HCT116 (cell line): Measurements from ENCODE around the gene CASP1. TPM values are rescaled to one million over a fixed set of nuclear protein-coding genes. Genes with fewer than 3 reads are reported as not detected.

ENCODE experiments used
- ATAC-seq: fragments of 200-7000 bp; cut with Tn5 transposase; 2 replicates; pipeline ENCODE4 v1.9.1; 2020; ENCODE audit warnings: mild to moderate bottlenecking, moderate library complexity
- BruUV-seq: library from RNA; stranded (reverse); fragments of 400-500 nt; replicated peaks from 2 replicates; lab custom pipeline; 2021; lab: Mats Ljungman, UMichigan
- CTCF ChIA-PET: fragments of 300-600 bp; sonication (Branson Sonifier 250); formaldehyde crosslinking; loops from one replicate; lab custom pipeline; 2021; ENCODE audit warnings: antibody characterized with exemption; lab: Charles Lee
- POLR2A ChIA-PET: fragments of 300-600, 350-600 bp; sonication (Branson Sonifier 250); formaldehyde crosslinking; loops from one replicate; lab custom pipeline; 2021; ENCODE audit warnings: antibody characterized with exemption; lab: Charles Lee
- RAD21 ChIA-PET, 2 experiments: fragments of 300-600 bp; sonication (Branson Sonifier 250); formaldehyde crosslinking; loops; one replicate each; lab custom pipeline; 2023; ENCODE audit warnings: low total read pairs in 2 of 2; ENCODE audit not compliant: uncharacterized antibody in 2 of 2, unreplicated experiment in 2 of 2, low non-redundant PET in 1 of 2; lab: Charles Lee
- DNase-seq: peaks from one replicate; pipeline ENCODE4 v3.0.0-alpha.2; 2010; ENCODE audit warnings: low read depth, low spot score
- H2AFZ ChIP-seq: fragments of 200-600 bp; shearing (Covaris generic), sonication (generic); 2 replicates; pipeline ENCODE4 v1.6.1; 2017; ENCODE audit warnings: low read depth, mixed run types, mixed read lengths, antibody characterized with exemption, low read length; ENCODE audit not compliant: poor library complexity, severe bottlenecking
- H3K27ac ChIP-seq: 2 replicates; pipeline ENCODE4 v1.5.1; 2012; ENCODE audit warnings: low read depth, low read length
- H3K27me3 ChIP-seq: fragments of 200-600 bp; sonication (generic); 2 replicates; pipeline ENCODE4 v1.6.1; 2016; ENCODE audit warnings: mixed run types, low read length, mixed read lengths; ENCODE audit not compliant: insufficient read depth
- H3K36me3 ChIP-seq, 2 experiments: fragments of 200-500 bp in 1 of 2; fragments of 200-600 bp in 1 of 2; sonication (Bioruptor generic) in 1 of 2; sonication (generic) in 1 of 2; 2 replicates each; pipeline versions ENCODE4 v1.5.1 to v1.6.1; 2014 to 2016; ENCODE audit warnings: low read length in 2 of 2, inconsistent platforms in 1 of 2, mixed read lengths in 1 of 2, mixed run types in 1 of 2; ENCODE audit not compliant: insufficient read depth in 2 of 2, control insufficient read depth in 1 of 2
- H3K4me1 ChIP-seq, 2 experiments: fragments of 200-600 bp in 1 of 2; sonication (generic) in 1 of 2; 2 replicates each; pipeline versions ENCODE4 v1.5.1 to v1.6.1; 2012 to 2017; ENCODE audit warnings: low read length in 2 of 2, inconsistent platforms in 1 of 2, mild to moderate bottlenecking in 1 of 2, mixed read lengths in 1 of 2, mixed run types in 1 of 2, moderate library complexity in 1 of 2; ENCODE audit not compliant: insufficient read depth in 2 of 2, control insufficient read depth in 1 of 2
- H3K4me2 ChIP-seq: fragments of 200-600 bp; sonication (generic); 2 replicates; pipeline ENCODE4 v1.6.1; 2017; ENCODE audit warnings: mixed run types, low read length, mixed read lengths
- H3K4me3 ChIP-seq, 2 experiments: fragments of 200-600 bp in 1 of 2; sonication (generic) in 1 of 2; replicated peaks in 1 of 2; 2 replicates each; pipeline ENCODE4 v1.5.1; 2011 to 2016; ENCODE audit warnings: low read length in 2 of 2, control low read depth in 1 of 2, low read depth in 1 of 2, mild to moderate bottlenecking in 1 of 2, mixed read lengths in 1 of 2, mixed run types in 1 of 2
- H3K79me2 ChIP-seq: fragments of 200-600 bp; sonication (generic); 2 replicates; pipeline ENCODE4 v1.6.1; 2017; ENCODE audit warnings: mild to moderate bottlenecking, mixed run types, low read length, moderate library complexity, mixed read lengths; ENCODE audit not compliant: insufficient read depth
- H3K9ac ChIP-seq: fragments of 200-600 bp; sonication (generic); 2 replicates; pipeline ENCODE4 v1.6.1; 2016; ENCODE audit warnings: low read length, mixed read lengths
- H3K9me2 ChIP-seq: fragments of 200-600 bp; sonication (generic), shearing (Covaris generic); 2 replicates; pipeline ENCODE4 v1.6.1; 2017; ENCODE audit warnings: mixed run types, mild to moderate bottlenecking, moderate library complexity; ENCODE audit not compliant: insufficient read depth
- H3K9me3 ChIP-seq, 2 experiments: fragments of 200-500 bp in 1 of 2; fragments of 200-600 bp in 1 of 2; sonication (Bioruptor generic) in 1 of 2; sonication (generic) in 1 of 2; 2 replicates each; pipeline ENCODE4 v1.6.1; 2014 to 2017; ENCODE audit warnings: low read length in 2 of 2, mixed read lengths in 2 of 2, inconsistent platforms in 1 of 2, low read depth in 1 of 2, mild to moderate bottlenecking in 1 of 2, mixed run types in 1 of 2, moderate library complexity in 1 of 2; ENCODE audit not compliant: control insufficient read depth in 1 of 2, insufficient read depth in 1 of 2
- H4K20me1 ChIP-seq: fragments of 200-600 bp; sonication (generic), shearing (Covaris generic); 2 replicates; pipeline ENCODE4 v1.6.1; 2017; ENCODE audit warnings: mixed run types, mild to moderate bottlenecking, moderate library complexity; ENCODE audit not compliant: insufficient read depth
- CBX3 ChIP-seq: IDR thresholded peaks from 2 replicates; pipeline ENCODE4 v1.6.1; 2012; ENCODE audit warnings: low read depth
- ELF1 ChIP-seq: IDR thresholded peaks from 2 replicates; pipeline ENCODE4 v1.6.1; 2012; ENCODE audit warnings: low read depth, borderline replicate concordance
- EZH2phosphoT487 ChIP-seq: fragments of 200-600 bp; IDR thresholded peaks from 2 replicates; pipeline ENCODE4 v1.6.1; 2018; ENCODE audit warnings: antibody characterized with exemption, borderline replicate concordance
- FOSL1 ChIP-seq: IDR thresholded peaks from 2 replicates; pipeline ENCODE4 v1.6.1; 2012; ENCODE audit warnings: low read depth
- POLR2AphosphoS5 ChIP-seq: IDR thresholded peaks from 2 replicates; pipeline ENCODE4 v1.6.1; 2011; ENCODE audit warnings: mild to moderate bottlenecking, low read depth, low read length, moderate library complexity
- REST ChIP-seq: IDR thresholded peaks from 2 replicates; pipeline ENCODE4 v1.6.1; 2012; ENCODE audit warnings: low read depth
- ZBTB33 ChIP-seq: IDR thresholded peaks from 2 replicates; pipeline ENCODE4 v1.6.1; 2011; ENCODE audit warnings: mild to moderate bottlenecking, low read length, moderate library complexity; ENCODE audit not compliant: insufficient replicate concordance; ENCODE audit errors: extremely low read depth
- ZNF274 ChIP-seq: fragments of 200-500 bp; sonication (Bioruptor generic); IDR thresholded peaks from 2 replicates; pipeline ENCODE4 v1.6.1; 2014; ENCODE audit warnings: mild to moderate bottlenecking, low read depth, low read length, inconsistent platforms
- intact Hi-C: fragments of 100-400 bp; cut with micrococcal nuclease; formaldehyde crosslinking; loops from 2 replicates; pipeline ENCODE4 v1.10.0; 2022
- total RNA-seq: library from RNA; stranded (reverse); gene quantifications from one replicate; pipeline ENCODE4 v1.2.1, GENCODE V29; 2021; ENCODE audit not compliant: unreplicated experiment

Gene CASP1
- total RNA-seq, 1 experiment from 2014 or later = not detected

GRCh38 chr11:104991994-104992393 lies 43.0 kb downstream of the CASP1 start (continued):
- TF ChIP-seq ZBTB33 = no peak
- TF ChIP-seq ELF1 = no peak

GRCh38 chr11:104984808-104985207 lies 50.1 kb downstream of the CASP1 start:
- DNase-seq = no peak
- intact Hi-C loops = no loop called here
- no peak for ATAC-seq
- Histone ChIP-seq H3K27ac (no peak overlapping the region), H3K27me3 (no peaks in the 10 kb centered on the region), H3K9ac (no peak overlapping the region), H3K9me3 (no peaks in the 10 kb centered on the region), H3K4me1 (no peaks in the 10 kb centered on the region), H3K4me3 (no peak overlapping the region), H3K9me2 (no peaks in the 10 kb centered on the region), H3K4me2 (no peak overlapping the region), H2AFZ (no peak overlapping the region), H4K20me1 (no peaks in the 10 kb centered on the region), H3K36me3 (no peaks in the 10 kb centered on the region), H3K79me2 (no peaks in the 10 kb centered on the region)
- RAD21 ChIA-PET = no interaction called here
- TF ChIP-seq EZH2phosphoT487 (no peak), ZNF274 (no peak), POLR2AphosphoS5 (no peak), REST (no peak), CBX3 (no peak), FOSL1 (no peak)
- CTCF ChIA-PET = no interaction called here
- no TSS peak for BruUV-seq
- POLR2A ChIA-PET = no interaction called here
